Effector memory CD4-positive, alpha-beta T cell (primary cell): ENCODE data around the gene ZNF655.
A peak's percentile ranks its signal among the peaks of the same experiment; 100 is the strongest.

Experiments used
- DNase-seq, 3 donors: peaks; one replicate each; pipeline ENCODE4 v3.0.0-alpha.2; 2020
- H3K27ac ChIP-seq: 2 replicates; pipeline ENCODE4 v1.7.0; 2013; ENCODE audit warnings: mild to moderate bottlenecking, low read length, moderate library complexity; ENCODE audit not compliant: insufficient read depth, poor library complexity, severe bottlenecking
- H3K27me3 ChIP-seq: replicated peaks from 2 replicates; pipeline ENCODE4 v1.7.0; 2013; ENCODE audit warnings: mild to moderate bottlenecking, low read length; ENCODE audit not compliant: insufficient read depth, control insufficient read depth, poor library complexity, severe bottlenecking
- H3K36me3 ChIP-seq: 2 replicates; pipeline ENCODE4 v1.7.0; 2013; ENCODE audit warnings: mild to moderate bottlenecking, low read length, moderate library complexity; ENCODE audit not compliant: control insufficient read depth, insufficient read depth
- H3K4me1 ChIP-seq: 2 replicates; pipeline ENCODE4 v1.7.0; 2013; ENCODE audit warnings: low read length, mild to moderate bottlenecking; ENCODE audit not compliant: control insufficient read depth, insufficient read depth, poor library complexity, severe bottlenecking
- H3K4me3 ChIP-seq: 2 replicates; pipeline ENCODE4 v1.7.0; 2013; ENCODE audit warnings: low read length, low read depth, mild to moderate bottlenecking; ENCODE audit not compliant: insufficient read depth, poor library complexity, severe bottlenecking
- H3K9me3 ChIP-seq: 2 replicates; pipeline ENCODE4 v1.7.0; 2013; ENCODE audit warnings: mild to moderate bottlenecking, low read length, moderate library complexity; ENCODE audit not compliant: control insufficient read depth

The ZNF655 gene

DNA sequence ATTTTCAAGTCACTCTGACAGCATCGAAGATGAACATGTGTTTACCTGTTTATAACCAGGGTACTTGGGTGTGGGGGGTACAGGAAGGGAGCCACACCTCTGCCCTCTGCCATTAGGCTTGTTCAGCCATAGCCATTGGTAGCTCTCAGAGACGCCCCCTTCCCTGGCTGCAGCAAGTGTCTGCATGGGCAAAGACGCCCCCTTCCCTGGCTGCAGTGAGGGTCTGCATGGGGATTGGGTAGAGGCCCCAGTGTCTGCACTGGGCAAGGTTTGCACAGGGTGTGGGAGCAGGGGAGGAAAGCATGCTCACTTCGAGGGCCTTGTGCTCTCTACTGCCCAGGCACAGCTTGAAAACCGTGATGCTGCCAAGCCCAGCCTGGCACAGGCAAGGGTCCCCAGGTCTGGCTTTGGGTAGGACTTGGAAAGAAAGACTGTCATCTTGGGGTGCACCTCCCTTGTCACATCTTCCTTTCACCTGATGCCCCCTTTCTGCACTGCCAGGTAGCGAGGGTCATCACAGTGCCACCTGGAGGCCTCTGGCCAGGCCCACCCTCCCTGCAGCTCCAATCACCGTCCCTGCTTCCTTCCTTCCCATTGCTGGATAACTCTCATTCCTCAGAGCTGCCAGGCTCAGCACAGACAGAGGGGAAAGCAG is 43.3 kb downstream of the ZNF655 start:
- no peak overlapping the region for H3K4me3 ChIP-seq
- H3K27me3 ChIP-seq: no peaks in the 10 kb centered on the region
- no peak overlapping the region for H3K27ac ChIP-seq
- DNase-seq: no peak
- H3K9me3 ChIP-seq: no peaks in the 10 kb centered on the region
- no peaks in the 10 kb centered on the region for H3K36me3 ChIP-seq
- no peaks in the 10 kb centered on the region for H3K4me1 ChIP-seq

DNA sequence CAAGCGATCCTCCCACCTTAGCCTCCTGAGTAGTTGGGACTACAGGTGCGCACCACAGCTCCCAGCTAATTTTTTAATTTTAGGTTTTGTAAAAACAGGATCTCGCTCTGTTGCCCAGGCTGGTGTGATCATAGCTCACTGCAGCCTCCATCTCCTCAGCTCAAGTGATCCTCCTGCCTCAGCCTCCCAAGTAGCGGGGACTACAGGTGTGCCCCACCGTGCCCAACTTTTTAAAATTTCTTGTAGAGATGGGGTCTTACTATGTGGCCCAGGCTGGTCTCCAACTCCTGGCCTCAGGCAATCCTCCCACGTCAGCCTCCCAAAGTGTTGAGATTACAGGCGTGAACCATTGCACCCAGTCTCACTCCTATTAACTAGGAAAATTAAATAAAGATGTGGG is 47.1 kb downstream of the ZNF655 start:
- no peaks in the 10 kb centered on the region for H3K9me3 ChIP-seq
- no peaks in the 10 kb centered on the region for H3K36me3 ChIP-seq
- H3K4me1 ChIP-seq: no peaks in the 10 kb centered on the region
- no peak overlapping the region for H3K27ac ChIP-seq
- DNase-seq: no peak
- no peaks in the 10 kb centered on the region for H3K27me3 ChIP-seq
- no peak overlapping the region for H3K4me3 ChIP-seq

DNA sequence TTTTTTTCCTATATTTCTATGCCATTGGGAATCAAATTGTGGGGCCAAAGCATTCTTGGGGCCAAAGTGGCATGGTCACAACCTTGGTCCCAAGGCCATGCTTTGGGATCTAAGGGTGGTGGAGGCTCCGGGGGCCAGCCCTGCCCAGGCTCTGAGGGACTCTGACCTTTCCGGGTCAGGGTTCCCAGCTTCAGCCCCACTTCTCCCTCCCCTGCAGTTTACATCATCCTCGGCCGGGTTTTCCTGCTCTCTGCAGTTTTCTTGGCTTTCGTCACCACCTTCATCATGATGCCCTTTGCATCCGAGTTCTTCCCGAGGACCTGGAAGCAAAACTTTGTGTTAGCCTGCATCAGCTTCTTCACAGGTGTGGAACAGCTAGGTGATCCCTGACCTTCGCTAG is 48.1 kb downstream of the ZNF655 start:
- no peak for DNase-seq

GRCh38 chr7:99607548-99607947 is 49.1 kb downstream of the ZNF655 start:
- H3K4me3 ChIP-seq: no peak overlapping the region
- H3K27me3 ChIP-seq: no peaks in the 10 kb centered on the region
- H3K9me3 ChIP-seq: no peaks in the 10 kb centered on the region
- H3K4me1 ChIP-seq: no peaks in the 10 kb centered on the region
- no peaks in the 10 kb centered on the region for H3K36me3 ChIP-seq
- H3K27ac ChIP-seq: no peak overlapping the region
- no peak for DNase-seq

More for the DNA sequence above, 48.1 kb downstream of the ZNF655 start:
- Histone ChIP-seq H3K4me1 (no peaks in the 10 kb centered on the region), H3K27ac (no peak overlapping the region), H3K36me3 (no peaks in the 10 kb centered on the region), H3K4me3 (no peak overlapping the region), H3K9me3 (no peaks in the 10 kb centered on the region), H3K27me3 (no peaks in the 10 kb centered on the region)

- Histone ChIP-seq H3K9me3 (no peaks in the 10 kb centered on the region), H3K4me3 (no peak overlapping the region), H3K27ac (no peak overlapping the region), H3K4me1 (no peaks in the 10 kb centered on the region), H3K27me3 (no peaks in the 10 kb centered on the region), H3K36me3 (peaks cover 10% of the 10 kb centered on the region)
- DNase-seq: no peak
Measured at GRCh38 chr7:99614495-99614894, 56.1 kb downstream of the ZNF655 start.

- Histone ChIP-seq H3K27ac (no peak overlapping the region), H3K36me3 (peaks cover 25% of the 10 kb centered on the region), H3K27me3 (no peaks in the 10 kb centered on the region), H3K9me3 (no peaks in the 10 kb centered on the region), H3K4me3 (peak overlapping the region; percentile 87), H3K4me1 (no peaks in the 10 kb centered on the region)
- DNase-seq: no peak
Measured at GRCh38 chr7:99615989-99616358, 57.5 kb downstream of the ZNF655 start.

DNA sequence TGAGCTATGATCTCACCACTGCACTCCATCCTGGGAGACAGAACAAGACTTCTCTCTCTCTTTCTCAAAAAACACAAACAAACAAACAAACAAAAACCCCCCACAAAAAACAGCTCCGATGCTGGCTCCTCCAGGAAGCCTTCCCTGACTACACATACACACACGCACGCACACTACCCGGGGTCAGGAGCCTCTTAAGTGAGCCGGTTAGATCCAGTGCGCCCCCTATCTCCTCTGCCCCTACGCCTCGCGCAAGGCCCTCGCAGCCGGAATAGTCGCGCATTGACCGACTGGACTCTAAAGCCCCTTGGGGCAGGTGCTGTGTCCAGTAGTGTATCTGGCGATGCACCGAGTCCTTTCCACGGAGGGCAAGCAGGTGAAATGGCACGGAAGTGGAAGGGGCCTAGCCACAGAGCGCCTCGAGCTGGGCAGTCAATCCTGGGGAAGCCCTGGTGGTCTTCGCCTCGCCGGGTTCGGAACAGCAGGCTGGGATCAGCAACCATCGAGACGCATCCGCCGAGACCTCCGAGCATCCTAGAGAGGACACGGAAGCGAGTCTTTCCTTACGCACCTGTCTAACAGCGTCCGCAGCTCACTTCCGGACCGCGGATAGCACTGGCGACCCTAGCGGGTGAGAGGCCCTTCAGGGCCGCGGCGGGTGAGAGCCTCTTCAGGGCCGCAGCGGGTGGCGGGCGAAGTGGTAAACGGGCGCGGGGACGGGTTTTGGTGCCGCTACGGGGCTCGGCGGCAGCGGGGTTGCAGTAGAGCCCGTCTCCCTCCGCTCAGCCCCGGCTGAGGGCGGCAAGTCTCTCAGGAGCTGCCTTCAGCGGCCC is 58.1 kb downstream of the ZNF655 start, which contains the start of gene ZSCAN25:
Gene ZSCAN25 (plus strand): TSS at position 588 of the 833 bp plus-strand sequence. CDS start 2,661 bp downstream, outside the sequence.
- H3K27me3 ChIP-seq: no peaks in the 10 kb centered on the region
- peak; percentile 71 to 78 (median 75) for DNase-seq
- no peaks in the 10 kb centered on the region for H3K4me1 ChIP-seq
- peak within 1 kb of the TSS; percentile 85 for H3K27ac ChIP-seq
- H3K9me3 ChIP-seq: no peaks in the 10 kb centered on the region
- H3K4me3 ChIP-seq: peak within 1 kb of the TSS; percentile 87
- peaks cover 31% of the 10 kb centered on the region for H3K36me3 ChIP-seq

DNA sequence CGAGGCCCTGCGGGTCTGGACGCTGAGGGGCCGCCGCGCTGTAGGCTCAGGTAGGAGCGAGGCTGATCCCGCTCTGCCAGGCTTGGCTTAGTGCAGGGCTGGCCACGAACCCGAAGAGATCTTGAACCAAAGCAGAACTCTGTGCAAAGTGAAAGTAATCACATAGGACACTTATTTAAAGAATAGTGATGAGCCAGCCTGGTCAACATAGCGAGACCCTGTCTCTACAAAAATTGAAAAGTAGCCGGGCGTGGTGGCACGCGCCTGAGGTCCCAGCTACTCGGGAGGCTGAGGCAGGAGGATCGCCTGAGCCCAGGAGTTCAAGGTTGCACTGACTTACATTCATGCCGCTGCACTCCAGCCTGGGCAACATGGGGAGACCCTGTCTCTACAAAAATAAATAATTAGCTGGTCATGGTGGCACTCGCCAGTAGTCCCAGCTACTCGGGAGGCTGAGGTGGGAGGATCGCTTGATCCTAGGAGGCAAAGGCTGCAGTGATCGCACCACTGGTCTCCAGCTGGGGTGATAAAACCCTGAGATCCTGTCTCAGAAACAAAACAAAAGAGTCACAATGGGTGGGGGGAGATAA is 58.8 kb downstream of the ZNF655 start:
- Histone ChIP-seq H3K27ac (peak overlapping the region; percentile 85), H3K9me3 (no peaks in the 10 kb centered on the region), H3K4me1 (no peaks in the 10 kb centered on the region), H3K27me3 (no peaks in the 10 kb centered on the region), H3K4me3 (peak overlapping the region; percentile 87), H3K36me3 (peaks cover 38% of the 10 kb centered on the region)
- no peak for DNase-seq

- peaks cover 7% of the 10 kb centered on the region for H3K4me1 ChIP-seq
- no peak for DNase-seq
Measured at GRCh38 chr7:99618726-99619125, 60.3 kb downstream of the ZNF655 start.

More at GRCh38 chr7:99618726-99619125, 60.3 kb downstream of the ZNF655 start:
- Histone ChIP-seq H3K36me3 (peaks cover 43% of the 10 kb centered on the region), H3K9me3 (no peaks in the 10 kb centered on the region), H3K27ac (no peak overlapping the region), H3K4me3 (no peak overlapping the region), H3K27me3 (no peaks in the 10 kb centered on the region)
